HepG2 (cell line): ENCODE results near the gene SAPCD1. TPM values are rescaled to one million over a fixed set of nuclear protein-coding genes. Genes with fewer than 3 reads are reported as not detected.
A peak's percentile ranks its signal among the peaks of the same experiment; 100 is the strongest.

Experiments
- AKAP8 ChIP-seq: sonication (generic); formaldehyde crosslinking; IDR thresholded peaks from 2 replicates; pipeline ENCODE4 v1.5.1; 2020; ENCODE audit warnings: mild to moderate bottlenecking, missing genetic modification reagents
- FOXC1 ChIP-seq: sonication (generic); formaldehyde crosslinking; IDR thresholded peaks from 2 replicates; pipeline ENCODE4 v1.8.0; 2022; ENCODE audit warnings: mild to moderate bottlenecking, missing genetic modification reagents, borderline replicate concordance
- FOXP4 ChIP-seq: sonication (generic); formaldehyde crosslinking; IDR thresholded peaks from 2 replicates; pipeline ENCODE4 v1.4.0; 2020; ENCODE audit warnings: missing genetic modification reagents
- IRF2 ChIP-seq: IDR thresholded peaks from 2 replicates; pipeline ENCODE4 v1.6.1; 2018; ENCODE audit warnings: missing genetic modification reagents, missing compliant biosample characterization
- MAZ ChIP-seq, 2 experiments: sonication (generic) in 1 of 2; formaldehyde crosslinking in 1 of 2; IDR thresholded peaks; 2 replicates each; pipeline versions ENCODE4 v1.5.0 to v1.6.1; 2012 to 2020; ENCODE audit warnings: low read depth in 2 of 2, mild to moderate bottlenecking in 2 of 2, borderline replicate concordance in 1 of 2, improper control_type of control experiment in 1 of 2, low read length in 1 of 2, missing genetic modification reagents in 1 of 2, moderate library complexity in 1 of 2
- MEF2D ChIP-seq: sonication (generic); formaldehyde crosslinking; IDR thresholded peaks from 2 replicates; pipeline ENCODE4 v1.5.1; 2020; ENCODE audit warnings: mild to moderate bottlenecking, missing genetic modification reagents
- MEIS2 ChIP-seq: sonication (generic); formaldehyde crosslinking; IDR thresholded peaks from 2 replicates; pipeline ENCODE4 v1.9.0; 2021; ENCODE audit warnings: mild to moderate bottlenecking, missing genetic modification reagents
- MIXL1 ChIP-seq: IDR thresholded peaks from 2 replicates; pipeline ENCODE4 v1.6.1; 2016
- POLR2G ChIP-seq: fragments of 200-400 bp; formaldehyde crosslinking; IDR thresholded peaks from 2 replicates; pipeline ENCODE4 v1.6.1; 2018; ENCODE audit warnings: mild to moderate bottlenecking, low read depth, low read length, moderate library complexity
- SOX5 ChIP-seq: IDR thresholded peaks from 2 replicates; pipeline ENCODE4 v1.6.1; 2016; ENCODE audit warnings: borderline replicate concordance
- STAG1 ChIP-seq: sonication (generic); formaldehyde crosslinking; IDR thresholded peaks from 2 replicates; pipeline ENCODE4 v1.4.0; 2020; ENCODE audit warnings: missing genetic modification reagents
- YEATS2 ChIP-seq: sonication (generic); formaldehyde crosslinking; IDR thresholded peaks from 2 replicates; pipeline ENCODE4 v1.4.0; 2020; ENCODE audit warnings: missing genetic modification reagents, borderline replicate concordance
- ZBTB7B ChIP-seq: sonication (generic); formaldehyde crosslinking; IDR thresholded peaks from 2 replicates; pipeline ENCODE4 v1.4.0; 2020; ENCODE audit warnings: missing genetic modification reagents
- ZNF160 ChIP-seq: sonication (generic); formaldehyde crosslinking; IDR thresholded peaks from 2 replicates; pipeline ENCODE4 v1.8.0; 2022; ENCODE audit warnings: mild to moderate bottlenecking, inconsistent platforms, missing genetic modification reagents
- ZNF501 ChIP-seq: sonication (generic); formaldehyde crosslinking; IDR thresholded peaks from 2 replicates; pipeline ENCODE4 v1.5.1; 2020; ENCODE audit warnings: mild to moderate bottlenecking, moderate library complexity, missing genetic modification reagents
- ZNF512B ChIP-seq: sonication (generic); formaldehyde crosslinking; IDR thresholded peaks from 2 replicates; pipeline ENCODE4 v1.5.1; 2020; ENCODE audit warnings: missing genetic modification reagents, mild to moderate bottlenecking, borderline replicate concordance
- ZNF614 ChIP-seq: IDR thresholded peaks from 2 replicates; pipeline ENCODE4 v1.6.1; 2018; ENCODE audit warnings: missing biosample characterization, missing genetic modification reagents, inconsistent platforms, borderline replicate concordance
- ZNF616 ChIP-seq: sonication (generic); formaldehyde crosslinking; IDR thresholded peaks from 2 replicates; pipeline ENCODE4 v1.5.0; 2020; ENCODE audit warnings: low read depth, mild to moderate bottlenecking, missing genetic modification reagents
- ZNF670 ChIP-seq: sonication (generic); formaldehyde crosslinking; IDR thresholded peaks from 2 replicates; pipeline ENCODE4 v1.8.0; 2022; ENCODE audit warnings: mild to moderate bottlenecking, missing genetic modification reagents, borderline replicate concordance
- ZNF713 ChIP-seq: sonication (generic); formaldehyde crosslinking; IDR thresholded peaks from 2 replicates; pipeline ENCODE4 v1.4.0; 2020; ENCODE audit warnings: mild to moderate bottlenecking, missing genetic modification reagents
- polyA plus RNA-seq, 8 experiments: library from polyadenylated mRNA; depleted of rRNA in 3 of 8; stranded (reverse) in 7 of 8; unstranded in 1 of 8; fragments of >200 nt; fragmentation: Illumina TruSeq in 4 of 8; extraction: Trizol in 4 of 8; gene quantifications; 2 replicates each; pipeline versions ENCODE4 v1.2.1 to v1.2.3, GENCODE V29; 2011 to 2016; ENCODE audit warnings: low read depth in 4 of 8, missing spikeins in 1 of 8, mixed read lengths in 1 of 8; ENCODE audit not compliant: insufficient read depth in 1 of 8
- total RNA-seq, 5 experiments: library from RNA; depleted of rRNA; stranded (reverse); fragments of >200 nt; fragmentation: Illumina TruSeq; extraction: Trizol; gene quantifications; 2 replicates each; pipeline ENCODE4 v1.2.3, GENCODE V29; 2016; ENCODE audit warnings: low read depth in 1 of 5
- TF ChIP-seq, protein P1 (sequence below): sonication (generic); formaldehyde crosslinking; IDR thresholded peaks from 2 replicates; pipeline ENCODE4 v1.4.0; 2020; ENCODE audit warnings: missing genetic modification reagents
- TF ChIP-seq, protein P2 (sequence below): IDR thresholded peaks from 2 replicates; pipeline ENCODE4 v1.6.1; 2016; ENCODE audit warnings: missing genetic modification reagents, missing compliant biosample characterization

The SAPCD1 gene
- total and polyA plus RNA-seq, 2 of the 13 experiments (the other 11 are each of a cell fraction or from before 2014, with no cell fraction given): 2.5 to 3.9 TPM

DNA sequence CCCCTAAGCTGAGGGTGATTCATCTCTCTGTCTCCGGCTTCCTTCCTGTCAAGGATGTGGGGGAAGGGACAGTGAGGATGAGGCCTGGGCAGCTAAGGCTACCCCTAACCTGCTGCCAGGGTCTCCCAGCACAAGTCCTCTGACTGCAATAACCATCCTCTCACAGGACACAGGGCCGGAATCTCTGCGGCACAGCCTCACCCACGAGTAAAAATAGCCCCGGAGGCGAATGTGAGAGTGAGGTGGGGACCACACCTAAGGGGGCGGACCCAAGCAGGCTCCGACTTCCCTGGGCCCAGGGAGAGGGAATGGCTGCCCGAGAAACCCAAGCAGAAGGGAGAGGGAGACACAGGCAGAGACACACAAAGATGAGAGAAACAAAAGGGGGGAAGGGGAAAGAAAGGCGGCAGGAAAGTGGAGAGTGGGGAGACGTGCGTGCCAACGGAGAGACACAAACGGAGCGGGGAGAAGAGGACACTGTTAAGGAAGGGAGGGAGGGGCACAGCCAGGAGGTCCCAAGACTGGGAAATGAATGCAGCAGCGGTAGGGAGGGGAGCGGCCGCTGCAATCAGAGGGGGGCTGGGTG is 27.5 kb upstream of the SAPCD1 start (continued):
- TF ChIP-seq ZNF616 (CRISPR knock-in tag) (0 out of 2 replicates have a peak, but pooled peaks have one; percentile 6), MEF2D (CRISPR knock-in tag) (peak; percentile 34; the same call in 1 of the 2 replicates), AKAP8 (CRISPR knock-in tag) (0 out of 2 replicates have a peak, but pooled peaks have one; percentile 43), ZNF670 (CRISPR knock-in tag) (peak; percentile 58; the same call in 1 of the 2 replicates), MAZ (IDR thresholded peaks at IDR 0.05; ENCODE audit: borderline replicate concordance, low read depth, low read length) (no peak), MAZ (CRISPR knock-in tag; IDR thresholded peaks at IDR 0.05; ENCODE audit: low read depth) (0 out of 2 replicates have a peak, but pooled peaks have one; percentile 0), SOX5 (CRISPR knock-in tag) (0 out of 2 replicates have a peak, but pooled peaks have one; percentile 36), MEIS2 (CRISPR knock-in tag) (0 out of 2 replicates have a peak, but pooled peaks have one; percentile 45), MIXL1 (no peak), POLR2G (peak; percentile 53; the same call in 1 of the 2 replicates), ZNF501 (CRISPR knock-in tag) (0 out of 2 replicates have a peak, but pooled peaks have one; percentile 7), YEATS2 (CRISPR knock-in tag) (peak; percentile 16; the same call in 1 of the 2 replicates), ZNF512B (CRISPR knock-in tag) (no peak), IRF2 (peak; percentile 17; the same call in 1 of the 2 replicates), ZBTB7B (CRISPR knock-in tag) (0 out of 2 replicates have a peak, but pooled peaks have one; percentile 19), ZNF614 (CRISPR knock-in tag) (peak; percentile 47; the same call in 1 of the 2 replicates), FOXP4 (0 out of 2 replicates have a peak, but pooled peaks have one; percentile 7), STAG1 (CRISPR knock-in tag) (no peak), ZNF713 (0 out of 2 replicates have a peak, but pooled peaks have one; percentile 35), ZNF160 (0 out of 2 replicates have a peak, but pooled peaks have one; percentile 12), FOXC1 (CRISPR knock-in tag) (no peak; the same call in 1 of the 2 replicates)
- TF ChIP-seq, protein P1, sequence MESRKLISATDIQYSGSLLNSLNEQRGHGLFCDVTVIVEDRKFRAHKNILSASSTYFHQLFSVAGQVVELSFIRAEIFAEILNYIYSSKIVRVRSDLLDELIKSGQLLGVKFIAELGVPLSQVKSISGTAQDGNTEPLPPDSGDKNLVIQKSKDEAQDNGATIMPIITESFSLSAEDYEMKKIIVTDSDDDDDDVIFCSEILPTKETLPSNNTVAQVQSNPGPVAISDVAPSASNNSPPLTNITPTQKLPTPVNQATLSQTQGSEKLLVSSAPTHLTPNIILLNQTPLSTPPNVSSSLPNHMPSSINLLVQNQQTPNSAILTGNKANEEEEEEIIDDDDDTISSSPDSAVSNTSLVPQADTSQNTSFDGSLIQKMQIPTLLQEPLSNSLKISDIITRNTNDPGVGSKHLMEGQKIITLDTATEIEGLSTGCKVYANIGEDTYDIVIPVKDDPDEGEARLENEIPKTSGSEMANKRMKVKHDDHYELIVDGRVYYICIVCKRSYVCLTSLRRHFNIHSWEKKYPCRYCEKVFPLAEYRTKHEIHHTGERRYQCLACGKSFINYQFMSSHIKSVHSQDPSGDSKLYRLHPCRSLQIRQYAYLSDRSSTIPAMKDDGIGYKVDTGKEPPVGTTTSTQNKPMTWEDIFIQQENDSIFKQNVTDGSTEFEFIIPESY: 0 out of 2 replicates have a peak, but pooled peaks have one; percentile 16
- TF ChIP-seq, protein P2, sequence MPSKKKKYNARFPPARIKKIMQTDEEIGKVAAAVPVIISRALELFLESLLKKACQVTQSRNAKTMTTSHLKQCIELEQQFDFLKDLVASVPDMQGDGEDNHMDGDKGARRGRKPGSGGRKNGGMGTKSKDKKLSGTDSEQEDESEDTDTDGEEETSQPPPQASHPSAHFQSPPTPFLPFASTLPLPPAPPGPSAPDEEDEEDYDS (CRISPR knock-in tag): peak; percentile 57; the same call in 1 of the 2 replicates
